GM18861 (cell line): ENCODE results near the gene VPS25.
"Not testable (repeated sequence)": the region's sequence is repeated elsewhere in the genome, so short reads cannot be mapped to it uniquely, and the experiment has no call there.

Experiments used
- ATAC-seq: cut with Tn5 transposase; IDR thresholded peaks from one replicate; pipeline ENCODE4 v1.9.1; 2021; ENCODE audit not compliant: unreplicated experiment

Gene VPS25

DNA sequence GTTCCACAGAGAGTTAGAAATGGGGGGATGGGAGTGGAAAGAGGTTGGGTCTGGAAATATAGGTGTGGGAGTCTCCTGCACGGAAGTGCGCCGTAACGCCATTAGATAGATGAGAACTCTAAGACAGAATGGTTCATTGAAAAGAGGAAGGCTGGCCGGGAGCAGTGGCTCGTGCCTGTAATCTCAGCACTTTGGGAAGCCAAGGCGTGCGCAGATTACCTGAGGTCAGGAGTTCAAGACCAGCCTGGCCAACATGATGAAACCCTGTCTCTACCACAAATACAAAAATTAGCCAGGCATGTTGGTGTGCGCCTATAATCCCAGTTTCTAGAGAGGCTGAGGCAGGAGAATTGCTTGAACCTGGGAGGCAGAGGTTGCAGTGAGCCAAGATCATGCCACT lies 5.2 kb upstream of the VPS25 start:
- ATAC-seq: not testable (repeated sequence)

DNA sequence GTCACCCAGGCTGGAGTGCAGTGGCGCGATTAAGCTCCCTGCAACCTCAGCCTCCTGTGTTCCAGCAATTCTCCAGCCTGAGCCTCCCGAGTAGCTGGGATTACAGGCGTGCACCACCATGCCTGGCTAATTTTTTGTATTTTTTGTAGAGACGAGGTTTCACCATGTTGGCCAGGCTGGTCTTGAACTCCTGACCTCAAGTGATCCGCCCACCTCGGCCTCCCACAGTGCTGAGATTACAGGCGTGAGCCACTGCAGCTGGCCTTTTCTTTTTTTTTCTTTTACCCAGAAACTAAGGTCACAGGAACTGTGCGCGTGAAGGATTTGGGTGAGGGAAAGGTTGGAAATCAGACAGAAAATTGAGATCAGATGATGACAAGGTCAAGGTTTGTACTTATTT lies 3.3 kb upstream of the VPS25 start:
- not testable (repeated sequence) for ATAC-seq

DNA sequence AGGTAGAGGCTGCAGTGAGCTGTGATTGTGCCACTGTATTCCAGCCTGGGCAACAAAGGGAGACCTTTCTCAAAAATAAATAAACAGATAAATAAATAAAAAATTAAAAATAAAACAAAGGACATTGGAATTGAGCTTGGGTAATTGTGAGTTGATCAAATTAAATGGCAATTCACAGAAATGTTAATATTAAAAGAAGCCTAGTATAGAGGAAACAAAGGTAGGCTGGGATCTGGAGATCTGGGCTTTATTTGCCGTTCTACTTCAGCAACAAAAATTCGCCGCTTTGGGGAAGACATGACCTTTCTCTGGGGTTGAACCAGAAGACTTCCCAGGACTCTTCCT lies 332 bp upstream of the VPS25 start:
- no peak for ATAC-seq

DNA sequence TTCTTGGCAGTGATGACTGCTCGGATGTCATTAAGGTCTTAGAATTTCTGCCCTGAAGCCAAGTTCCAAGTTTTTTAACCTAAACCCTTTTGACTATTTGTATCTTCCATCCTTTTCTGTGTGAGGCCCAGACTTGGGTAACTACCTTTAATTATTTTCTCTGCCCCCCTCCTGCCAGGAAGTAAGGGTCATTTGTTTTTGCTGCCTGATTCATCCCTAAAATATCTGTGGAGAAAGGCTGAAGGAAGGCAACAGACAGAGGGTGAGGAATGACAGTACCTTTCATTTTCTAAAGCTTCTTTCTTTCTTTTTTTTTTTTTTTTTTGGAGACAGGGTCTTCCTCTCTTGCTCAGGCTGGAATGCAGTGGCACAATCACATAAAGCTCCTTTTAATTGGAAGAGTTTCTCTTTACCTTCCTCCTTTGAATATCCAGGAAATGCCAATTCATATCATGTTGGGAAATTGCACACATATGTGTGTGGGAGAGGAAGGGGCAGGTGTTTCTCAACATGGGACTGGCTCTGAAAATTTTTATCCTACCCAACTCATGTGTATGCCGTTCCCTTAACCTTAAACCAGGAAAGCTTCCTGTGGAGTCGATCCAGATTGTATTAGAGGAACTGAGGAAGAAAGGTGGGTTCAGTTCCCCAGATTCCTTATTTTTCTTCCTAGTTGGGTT lies 957 bp downstream of the VPS25 start:
- ATAC-seq: no peak

DNA sequence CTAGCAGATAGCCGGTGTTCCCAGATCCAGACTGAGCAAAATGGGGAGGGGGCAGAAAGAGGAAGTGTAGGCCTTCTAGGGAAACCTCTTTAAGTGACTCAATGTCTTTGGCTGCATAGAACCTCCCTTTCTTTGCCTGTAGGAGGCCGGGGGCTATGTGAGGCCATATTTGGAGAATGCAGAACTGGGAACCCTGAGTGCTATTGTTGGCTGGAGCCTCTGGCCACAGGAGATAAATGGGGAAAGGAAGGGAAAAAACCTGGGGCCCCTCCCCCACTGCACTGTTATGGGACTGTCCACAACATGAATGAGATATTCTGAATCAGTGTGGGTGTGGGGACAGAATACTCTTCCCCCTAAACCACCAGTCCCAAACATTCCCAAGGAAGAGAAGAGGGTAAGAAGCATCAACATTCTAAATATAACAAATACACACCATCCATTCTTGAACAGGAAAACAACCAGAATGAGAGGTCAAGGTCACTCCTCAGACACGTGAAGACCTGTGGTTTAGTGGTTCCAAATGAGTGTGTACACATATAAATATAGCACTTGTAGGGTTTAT lies 2.4 kb downstream of the VPS25 start:
- ATAC-seq: no peak

DNA sequence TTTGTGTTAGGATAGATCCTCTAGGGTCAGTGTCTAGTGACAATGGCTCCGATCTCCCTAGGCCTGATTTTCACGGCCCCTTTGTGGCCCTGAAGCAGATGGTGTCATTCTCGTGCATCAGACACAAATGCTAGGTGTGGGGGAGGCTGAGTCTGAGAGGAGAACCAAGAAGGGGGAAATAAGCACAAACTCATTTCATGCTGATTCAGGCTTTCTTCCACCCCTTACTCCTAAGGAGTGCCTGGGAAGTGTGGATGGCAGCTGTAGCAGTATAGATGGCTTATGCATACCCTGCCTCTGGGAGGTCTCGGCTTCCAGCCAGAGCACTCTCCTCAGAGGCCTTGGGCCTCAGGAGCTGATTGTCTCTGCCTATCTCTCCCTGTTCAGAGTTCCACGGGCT lies 5.3 kb downstream of the VPS25 start:
- ATAC-seq: no peak

DNA sequence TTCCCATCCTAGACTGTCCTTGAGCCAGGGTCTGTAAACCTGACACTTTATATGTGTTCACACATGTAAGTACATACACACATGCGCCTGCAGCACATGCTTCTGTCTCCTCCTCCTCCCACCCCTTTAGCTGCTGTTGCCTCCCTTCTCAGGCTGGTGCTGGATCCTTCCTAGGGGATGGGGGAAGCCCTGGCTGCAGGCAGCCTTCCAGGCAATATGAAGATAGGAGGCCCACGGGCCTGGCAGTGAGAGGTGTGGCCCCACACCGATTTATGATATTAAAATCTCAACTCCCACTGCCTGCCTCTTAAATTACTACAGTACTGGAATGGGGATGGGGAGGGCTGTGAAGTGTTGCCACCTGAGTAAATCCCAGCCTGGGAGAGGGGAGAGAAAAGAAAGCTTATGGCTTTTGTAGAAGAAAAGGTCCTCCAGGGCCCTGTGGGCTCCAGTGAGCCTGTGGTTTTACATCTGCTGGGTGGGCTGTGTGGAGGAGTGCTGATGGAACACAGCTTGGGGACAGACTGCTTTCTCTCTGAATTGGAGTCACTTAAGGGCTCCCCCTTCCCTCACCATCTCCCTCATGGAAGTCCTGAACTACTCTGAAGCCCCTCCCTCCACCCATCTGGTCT lies 6.2 kb downstream of the VPS25 start:
- no peak for ATAC-seq

DNA sequence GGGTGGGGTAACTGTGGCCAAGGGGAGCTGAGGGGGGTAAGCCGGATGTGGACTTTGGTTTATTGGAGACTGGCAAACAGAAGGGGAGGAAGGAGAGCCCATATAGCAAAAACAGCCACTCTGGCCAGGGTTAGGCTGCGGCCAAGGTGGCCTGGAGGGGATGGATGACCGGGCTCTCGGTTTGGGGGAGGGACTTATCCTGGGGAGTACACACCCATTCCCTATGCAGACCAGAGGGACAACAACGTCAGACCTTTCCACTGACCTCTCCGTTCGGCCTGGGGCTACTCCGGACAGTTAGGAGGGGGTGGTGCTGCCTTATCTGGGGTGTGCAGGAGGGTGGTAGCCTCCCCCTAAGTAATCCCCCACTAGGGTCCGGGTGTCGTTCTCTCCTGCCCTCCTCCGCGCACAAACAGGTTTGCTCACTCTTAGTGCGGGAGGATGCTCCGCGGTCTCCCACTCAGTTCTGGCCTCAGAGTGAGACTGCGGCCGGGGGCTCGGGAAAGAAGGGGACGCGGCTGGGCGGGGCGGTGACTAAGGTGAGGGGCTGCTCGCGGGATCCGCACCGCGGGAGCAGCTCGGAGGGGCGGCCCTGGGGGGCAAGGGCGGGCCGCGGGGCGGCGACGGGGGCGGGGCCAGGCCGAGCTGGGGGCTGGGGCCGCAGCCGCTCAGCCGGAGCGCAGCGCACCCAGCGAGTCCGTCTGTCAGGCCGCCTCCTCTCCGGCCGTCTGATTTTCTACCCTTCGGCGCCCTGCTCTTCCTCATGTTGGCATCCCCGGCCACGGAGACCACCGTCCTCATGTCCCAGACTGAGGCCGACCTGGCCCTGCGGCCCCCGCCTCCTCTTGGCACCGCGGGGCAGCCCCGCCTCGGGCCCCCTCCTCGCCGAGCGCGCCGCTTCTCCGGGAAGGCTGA lies 6.9 kb downstream of the VPS25 start, which contains the start of gene WNK4:
TSS of gene WNK4 (plus strand) at position 675 of the 915 bp plus-strand sequence. CDS start at position 764, 89 bp downstream.
- no peak for ATAC-seq

DNA sequence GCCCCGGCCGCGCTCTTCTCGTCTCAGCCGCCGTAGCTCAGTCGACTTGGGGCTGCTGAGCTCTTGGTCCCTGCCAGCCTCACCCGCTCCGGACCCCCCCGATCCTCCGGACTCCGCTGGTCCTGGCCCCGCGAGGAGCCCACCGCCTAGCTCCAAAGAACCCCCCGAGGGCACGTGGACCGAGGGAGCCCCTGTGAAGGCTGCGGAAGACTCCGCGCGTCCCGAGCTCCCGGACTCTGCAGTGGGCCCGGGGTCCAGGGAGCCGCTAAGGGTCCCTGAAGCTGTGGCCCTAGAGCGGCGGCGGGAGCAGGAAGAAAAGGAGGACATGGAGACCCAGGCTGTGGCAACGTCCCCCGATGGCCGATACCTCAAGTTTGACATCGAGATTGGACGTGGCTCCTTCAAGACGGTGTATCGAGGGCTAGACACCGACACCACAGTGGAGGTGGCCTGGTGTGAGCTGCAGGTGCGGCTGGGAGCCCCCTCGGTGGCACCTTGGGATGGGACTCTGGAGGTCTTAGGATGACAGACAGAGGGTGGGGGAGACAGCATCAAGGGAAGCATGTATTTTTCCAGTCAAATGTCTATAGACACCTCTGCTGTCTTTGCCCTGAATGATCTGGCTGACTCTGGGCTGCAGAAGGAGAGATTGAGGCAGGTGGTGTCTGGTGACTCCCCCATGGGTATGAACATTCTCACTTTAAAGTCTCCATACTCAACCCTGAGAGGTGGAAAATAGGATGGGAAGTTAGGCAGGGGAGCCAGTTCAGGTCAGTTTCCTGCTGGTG lies 7.8 kb downstream of the VPS25 start:
- no peak for ATAC-seq

DNA sequence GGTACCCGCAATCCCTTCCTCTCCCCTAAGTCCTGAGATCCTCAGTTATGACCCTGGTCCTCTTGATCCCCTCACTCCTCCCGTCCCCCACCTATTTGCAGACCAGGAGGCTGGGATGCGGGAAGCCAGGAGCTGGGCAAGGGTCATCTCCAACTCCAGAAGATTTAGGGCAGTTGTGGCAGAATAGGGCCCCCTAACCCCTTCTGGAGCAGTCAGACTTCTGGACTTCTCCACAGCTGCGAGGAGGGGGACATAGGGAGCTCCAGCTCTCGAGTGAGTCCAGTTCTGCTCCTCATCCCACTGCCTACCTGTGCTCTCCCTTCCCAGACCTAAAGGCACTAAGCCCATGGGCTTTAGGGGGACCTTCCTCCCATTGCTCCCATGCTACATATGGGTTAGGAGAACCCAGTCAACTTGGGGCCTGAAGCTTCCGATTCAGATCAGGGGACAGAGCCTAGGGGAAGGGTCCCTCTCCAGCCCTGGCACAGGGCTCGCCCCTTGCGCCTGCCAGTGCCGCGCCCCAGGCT lies 8.5 kb downstream of the VPS25 start:
- ATAC-seq: no peak

DNA sequence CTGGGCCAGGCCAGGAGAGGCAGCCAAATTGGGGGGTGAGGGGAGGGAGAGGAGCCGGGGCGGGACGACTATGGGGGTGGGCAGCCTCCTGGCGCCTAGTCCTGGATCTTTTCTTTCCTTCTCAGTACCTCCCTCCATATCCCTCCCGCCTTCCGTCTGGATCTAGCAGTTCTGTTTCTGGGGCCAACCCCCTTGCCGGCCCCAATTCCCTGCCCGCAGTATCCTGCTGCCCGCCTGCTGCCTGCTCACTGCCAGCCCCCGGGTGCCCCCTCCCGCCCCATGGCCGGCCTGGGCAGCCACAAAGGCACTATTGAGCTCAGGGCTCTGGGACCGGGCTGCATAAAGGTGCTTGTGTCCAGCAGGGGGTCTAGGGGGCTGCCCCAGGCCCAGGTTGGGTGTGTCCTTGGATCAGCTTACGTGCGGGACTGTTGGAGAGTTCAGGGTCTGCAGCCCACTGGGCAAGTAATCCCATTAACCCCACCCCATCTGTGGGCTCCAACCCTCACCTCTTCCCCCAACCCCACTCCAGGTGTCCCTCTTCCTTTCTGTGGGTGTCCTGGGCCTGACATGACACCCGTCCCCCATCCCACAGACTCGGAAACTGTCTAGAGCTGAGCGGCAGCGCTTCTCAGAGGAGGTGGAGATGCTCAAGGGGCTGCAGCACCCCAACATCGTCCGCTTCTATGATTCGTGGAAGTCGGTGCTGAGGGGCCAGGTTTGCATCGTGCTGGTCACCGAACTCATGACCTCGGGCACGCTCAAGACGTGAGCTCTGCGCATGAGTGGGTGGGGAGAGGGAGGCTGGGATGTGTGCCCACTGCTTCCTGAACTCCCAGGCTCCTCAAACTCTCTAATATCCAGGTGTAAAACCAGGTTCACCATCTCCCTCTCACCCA lies 9.2 kb downstream of the VPS25 start:
- ATAC-seq: no peak

DNA sequence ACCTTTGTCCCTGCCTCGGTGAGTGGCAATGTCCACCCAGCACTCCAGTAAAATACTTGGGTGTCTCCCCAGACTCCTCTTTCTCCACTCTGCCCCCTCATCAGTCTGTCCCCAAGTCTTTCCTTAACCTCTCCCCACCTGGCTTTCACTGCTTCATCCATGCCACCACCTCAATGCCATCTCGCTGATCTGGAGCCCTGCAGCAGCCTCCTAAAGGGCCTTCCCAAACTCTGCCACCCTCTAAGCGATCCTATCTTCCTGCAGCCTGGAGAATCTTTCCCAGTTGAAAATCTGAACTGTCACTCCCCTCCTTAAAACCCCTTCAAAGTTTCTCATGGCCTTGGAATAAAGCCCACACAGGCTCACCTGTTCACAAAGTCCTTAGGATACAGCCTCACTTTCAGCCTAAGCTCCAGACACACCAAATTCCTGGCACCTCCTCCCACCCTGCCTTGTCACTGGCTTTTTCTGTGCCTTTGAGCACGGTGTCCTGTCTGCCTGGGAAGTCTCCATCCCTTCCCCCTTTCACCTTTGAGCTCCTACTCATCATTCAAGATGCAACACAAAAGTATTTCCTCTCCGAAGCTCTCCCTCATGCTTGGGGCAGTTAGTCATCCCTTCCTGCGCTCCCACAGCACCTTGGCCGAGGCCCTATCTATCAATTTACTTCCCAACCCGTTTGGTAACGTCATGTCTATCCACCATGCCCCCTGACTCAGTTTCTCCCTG lies 10.0 kb downstream of the VPS25 start:
- ATAC-seq: no peak

DNA sequence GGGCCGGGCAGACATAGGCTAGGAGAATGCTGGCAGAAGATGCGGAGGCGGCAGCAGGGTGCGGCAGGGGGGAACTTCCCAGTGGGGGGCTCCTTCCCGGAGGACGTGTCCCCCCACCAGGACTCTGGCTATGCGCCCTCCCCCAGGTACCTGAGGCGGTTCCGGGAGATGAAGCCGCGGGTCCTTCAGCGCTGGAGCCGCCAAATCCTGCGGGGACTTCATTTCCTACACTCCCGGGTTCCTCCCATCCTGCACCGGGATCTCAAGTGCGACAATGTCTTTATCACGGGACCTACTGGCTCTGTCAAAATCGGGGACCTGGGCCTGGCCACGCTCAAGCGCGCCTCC lies 10.5 kb downstream of the VPS25 start:
- no peak for ATAC-seq

DNA sequence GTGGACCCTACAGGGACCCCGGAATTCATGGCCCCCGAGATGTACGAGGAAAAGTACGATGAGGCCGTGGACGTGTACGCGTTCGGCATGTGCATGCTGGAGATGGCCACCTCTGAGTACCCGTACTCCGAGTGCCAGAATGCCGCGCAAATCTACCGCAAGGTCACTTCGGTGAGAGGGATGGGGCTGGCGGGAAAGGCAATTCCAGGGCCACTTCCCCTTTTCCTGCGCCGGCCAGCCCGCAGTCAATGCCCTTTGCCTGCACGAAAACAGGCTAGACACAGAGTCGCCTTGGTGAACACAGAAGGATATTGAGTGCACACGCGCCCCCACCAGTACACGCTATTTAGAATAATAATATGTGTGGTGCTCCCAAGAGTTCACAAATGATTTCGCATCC lies 11.2 kb downstream of the VPS25 start:
- no peak for ATAC-seq

DNA sequence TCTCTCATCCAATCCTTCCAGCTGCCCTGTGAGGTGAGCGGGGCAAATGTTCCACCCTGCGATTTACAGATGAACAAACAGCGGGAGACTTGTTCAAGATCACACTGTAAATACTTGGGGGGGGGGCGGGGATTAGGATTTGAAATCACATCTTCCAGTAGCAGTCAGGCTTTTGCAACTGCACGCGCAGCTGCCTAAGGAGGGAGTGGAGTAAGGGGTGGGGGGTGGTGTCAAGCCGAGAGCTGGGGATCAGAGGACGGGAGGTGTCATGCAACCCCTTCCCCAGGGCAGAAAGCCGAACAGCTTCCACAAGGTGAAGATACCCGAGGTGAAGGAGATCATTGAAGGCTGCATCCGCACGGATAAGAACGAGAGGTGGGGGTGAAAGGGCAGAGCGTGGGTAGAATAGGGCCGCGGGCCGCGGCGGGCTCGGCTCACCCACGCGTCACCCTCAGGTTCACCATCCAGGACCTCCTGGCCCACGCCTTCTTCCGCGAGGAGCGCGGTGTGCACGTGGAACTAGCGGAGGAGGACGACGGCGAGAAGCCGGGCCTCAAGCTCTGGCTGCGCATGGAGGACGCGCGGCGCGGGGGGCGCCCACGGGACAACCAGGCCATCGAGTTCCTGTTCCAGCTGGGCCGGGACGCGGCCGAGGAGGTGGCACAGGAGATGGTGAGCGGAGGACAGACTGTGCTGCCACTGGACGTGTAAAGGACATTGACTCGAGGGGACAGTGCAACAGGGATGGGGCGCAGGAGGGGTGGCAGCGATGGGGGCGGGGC lies 11.8 kb downstream of the VPS25 start:
- no peak for ATAC-seq

DNA sequence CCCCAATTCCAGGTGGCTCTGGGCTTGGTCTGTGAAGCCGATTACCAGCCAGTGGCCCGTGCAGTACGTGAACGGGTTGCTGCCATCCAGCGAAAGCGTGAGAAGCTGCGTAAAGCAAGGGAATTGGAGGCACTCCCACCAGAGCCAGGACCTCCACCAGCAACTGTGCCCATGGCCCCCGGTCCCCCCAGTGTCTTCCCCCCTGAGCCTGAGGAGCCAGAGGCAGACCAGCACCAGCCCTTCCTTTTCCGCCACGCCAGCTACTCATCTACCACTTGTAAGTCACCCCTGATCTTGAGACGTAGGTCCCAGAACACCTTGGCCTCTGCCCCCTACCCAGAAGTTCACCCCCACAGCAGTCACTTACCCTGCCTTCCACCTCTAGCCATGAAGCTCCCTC lies 14.0 kb downstream of the VPS25 start:
- no peak for ATAC-seq

DNA sequence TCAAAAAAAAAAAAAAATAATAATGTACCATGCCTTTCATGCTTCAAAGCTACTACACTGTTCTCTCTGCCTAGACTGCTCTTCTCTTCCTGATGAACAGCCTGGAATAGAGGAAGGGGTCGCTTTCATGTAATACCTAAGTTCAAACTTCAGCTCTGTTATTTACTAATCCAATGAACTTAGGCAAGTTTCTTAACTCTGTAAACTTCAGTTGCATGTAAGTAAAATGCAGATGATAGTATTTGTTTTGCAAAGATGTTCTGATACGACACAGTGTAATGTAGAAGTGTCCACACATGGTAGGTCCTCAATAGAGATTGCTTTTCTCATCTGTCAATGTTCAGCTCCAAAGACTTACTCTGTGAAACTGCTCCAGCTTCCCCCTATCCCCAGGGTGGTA lies 18.7 kb downstream of the VPS25 start:
- no peak for ATAC-seq

DNA sequence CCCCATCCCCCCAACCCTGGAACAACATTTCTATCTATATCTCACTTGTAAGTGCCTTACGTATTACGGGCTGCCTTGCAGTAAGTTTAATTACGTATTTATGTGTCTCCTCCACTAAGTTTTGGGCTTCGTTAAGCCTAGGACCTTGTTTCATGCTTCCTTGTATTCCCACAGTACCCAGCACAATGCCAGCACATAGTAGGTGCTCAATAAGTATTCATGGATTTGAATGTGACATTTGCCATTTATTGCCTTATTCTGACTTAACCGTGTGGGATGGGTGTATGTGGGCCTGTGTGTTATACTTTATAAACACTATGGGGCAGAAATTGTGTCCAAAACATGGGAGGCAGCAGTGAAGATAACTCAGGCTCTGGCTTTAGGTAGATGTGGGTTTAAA lies 19.3 kb downstream of the VPS25 start:
- no peak for ATAC-seq
